ENCODE results near the gene TMEM229B.
A peak's percentile ranks its signal among the peaks of the same experiment; 100 is the strongest.

TMEM229B gene

GRCh38 chr14:67486890-67487289 lies 1.6 kb downstream of the TMEM229B start:
- TF ChIP-seq TEAD4 (IDR thresholded peaks at IDR 0.05) (no peak), MAX (IDR thresholded peaks at IDR 0.05) (no peak), YY1 (IDR thresholded peaks at IDR 0.05; ENCODE audit: low read depth) (no peak), CREB1 (IDR thresholded peaks at IDR 0.05; ENCODE audit: low read depth) (no peak), NFIC (IDR thresholded peaks at IDR 0.05) (no peak), RAD21 (IDR thresholded peaks at IDR 0.05; ENCODE audit: low read depth) (no peak), FOXM1 (IDR thresholded peaks at IDR 0.05; ENCODE audit: borderline replicate concordance, low read depth) (no peak)

- no peak for TF ChIP-seq USF1 (IDR thresholded peaks at IDR 0.05)
- no peak for TF ChIP-seq MAX (IDR thresholded peaks at IDR 0.05)
- TF ChIP-seq ZBTB7A (IDR thresholded peaks at IDR 0.05; ENCODE audit: low read depth), result no peak
- no peak for TF ChIP-seq EP300 (IDR thresholded peaks at IDR 0.05; ENCODE audit: borderline replicate concordance)
- no peak for TF ChIP-seq REST (IDR thresholded peaks at IDR 0.05; ENCODE audit: low read depth)
- TF ChIP-seq CEBPB (IDR thresholded peaks at IDR 0.05), result no peak
- TF ChIP-seq TCF12 (IDR thresholded peaks at IDR 0.05; ENCODE audit: low read depth), result no peak
- no peak for TF ChIP-seq YY1 (IDR thresholded peaks at IDR 0.05; ENCODE audit: low read depth)
- no peak for TF ChIP-seq CREB1 (IDR thresholded peaks at IDR 0.05; ENCODE audit: low read depth)
- TF ChIP-seq TEAD4 (IDR thresholded peaks at IDR 0.05), result no peak
- TF ChIP-seq NFIC (IDR thresholded peaks at IDR 0.05), result no peak
- TF ChIP-seq FOXM1 (IDR thresholded peaks at IDR 0.05; ENCODE audit: borderline replicate concordance, low read depth), result no peak
- no peak for TF ChIP-seq TAF1 (IDR thresholded peaks at IDR 0.05; ENCODE audit: low read depth)
- TF ChIP-seq RAD21 (IDR thresholded peaks at IDR 0.05; ENCODE audit: low read depth), result no peak
- no peak for TF ChIP-seq EGR1 (IDR thresholded peaks at IDR 0.05)
These were observed 2.9 kb downstream of the TMEM229B start for GRCh38 chr14:67485501-67486095.

GRCh38 chr14:67483579-67484285 lies 4.8 kb downstream of the TMEM229B start:
- TF ChIP-seq YY1 (IDR thresholded peaks at IDR 0.05; ENCODE audit: low read depth), result no peak
- no peak for TF ChIP-seq CREB1 (IDR thresholded peaks at IDR 0.05; ENCODE audit: low read depth)
- TF ChIP-seq NFIC (IDR thresholded peaks at IDR 0.05), result no peak
- TF ChIP-seq TAF1 (IDR thresholded peaks at IDR 0.05; ENCODE audit: low read depth), result no peak
- no peak for TF ChIP-seq RAD21 (IDR thresholded peaks at IDR 0.05; ENCODE audit: low read depth)
- no peak for TF ChIP-seq USF1 (IDR thresholded peaks at IDR 0.05)
- no peak for TF ChIP-seq EGR1 (IDR thresholded peaks at IDR 0.05)
- TF ChIP-seq CEBPB (IDR thresholded peaks at IDR 0.05), result no peak
- no peak for TF ChIP-seq EP300 (IDR thresholded peaks at IDR 0.05; ENCODE audit: borderline replicate concordance)
- TF ChIP-seq FOXM1 (IDR thresholded peaks at IDR 0.05; ENCODE audit: borderline replicate concordance, low read depth), result no peak
- no peak for TF ChIP-seq REST (IDR thresholded peaks at IDR 0.05; ENCODE audit: low read depth)

GRCh38 chr14:67482231-67483164 lies 6.0 kb downstream of the TMEM229B start:
- no peak for TF ChIP-seq MAX (IDR thresholded peaks at IDR 0.05)

GRCh38 chr14:67480011-67480410 lies 8.5 kb downstream of the TMEM229B start:
- no peak for TF ChIP-seq FOXM1 (IDR thresholded peaks at IDR 0.05; ENCODE audit: borderline replicate concordance, low read depth)
- TF ChIP-seq ZBTB7A (IDR thresholded peaks at IDR 0.05; ENCODE audit: low read depth), result 0 out of 2 replicates have a peak, but pooled peaks have one; percentile 39
- no peak for TF ChIP-seq REST (IDR thresholded peaks at IDR 0.05; ENCODE audit: low read depth)
- no peak for TF ChIP-seq CEBPB (IDR thresholded peaks at IDR 0.05)
- peak; percentile 63 for TF ChIP-seq NFIC (IDR thresholded peaks at IDR 0.05)
- no peak for TF ChIP-seq TEAD4 (IDR thresholded peaks at IDR 0.05)
